Spleen (tissue), 11 donors: ENCODE results near the gene DYDC2. TPM values are rescaled to one million over a fixed set of nuclear protein-coding genes. Genes with fewer than 3 reads are reported as not detected.

ENCODE experiments used
- DNase-seq: peaks from one replicate; pipeline ENCODE4 v3.0.0-alpha.2; 2020
- H3K27ac ChIP-seq, 8 donors: fragments of 200-600 bp; sonication (generic) in 7 of 8; 1 replicate in 4 of 8; 2 replicates in 4 of 8; pipeline versions ENCODE4 v1.5.0 to v1.8.0; 2016 to 2021; ENCODE audit warnings: inconsistent platforms in 4 of 8, mild to moderate bottlenecking in 4 of 8, moderate library complexity in 1 of 8
- H3K27me3 ChIP-seq, 7 donors: fragments of 200-600 bp; sonication (generic) in 6 of 7; replicated peaks in 1 of 7; 1 replicate in 4 of 7; 2 replicates in 3 of 7; pipeline versions ENCODE4 v1.5.0 to v1.8.0; 2016 to 2021; ENCODE audit warnings: inconsistent platforms in 3 of 7, mild to moderate bottlenecking in 1 of 7
- H3K36me3 ChIP-seq, 6 donors: fragments of 200-600 bp; sonication (generic) in 5 of 6; 1 replicate in 4 of 6; 2 replicates in 2 of 6; pipeline versions ENCODE4 v1.5.0 to v1.8.0; 2016 to 2021; ENCODE audit warnings: inconsistent platforms in 2 of 6
- H3K4me1 ChIP-seq, 6 donors: fragments of 200-600 bp; sonication (generic) in 5 of 6; 1 replicate in 3 of 6; 2 replicates in 3 of 6; pipeline versions ENCODE4 v1.5.0 to v1.8.0; 2016 to 2021; ENCODE audit warnings: inconsistent platforms in 3 of 6
- H3K4me3 ChIP-seq, 8 donors: fragments of 200-600 bp; sonication (generic) in 7 of 8; 1 replicate in 4 of 8; 2 replicates in 4 of 8; pipeline versions ENCODE4 v1.5.0 to v1.8.0; 2016 to 2021; ENCODE audit warnings: inconsistent platforms in 4 of 8, mild to moderate bottlenecking in 4 of 8, moderate library complexity in 2 of 8
- H3K9me3 ChIP-seq, 8 donors: fragments of 200-600 bp; sonication (generic) in 7 of 8; 1 replicate in 4 of 8; 2 replicates in 4 of 8; pipeline versions ENCODE4 v1.5.0 to v1.8.0; 2016 to 2021; ENCODE audit warnings: inconsistent platforms in 4 of 8
- POLR2A ChIP-seq, 3 donors: fragments of 450-650 bp; IDR thresholded peaks; one replicate each; pipeline ENCODE4 v1.5.1; 2017; ENCODE audit warnings: antibody characterized with exemption in 3 of 3, mild to moderate bottlenecking in 1 of 3
- POLR2AphosphoS5 ChIP-seq, 3 donors: sonication (generic); formaldehyde crosslinking; IDR thresholded peaks; one replicate each; pipeline ENCODE4 v1.5.1; 2017; ENCODE audit warnings: antibody characterized with exemption in 3 of 3
- WGBS, 5 donors: extraction: QIAGEN DNeasy Blood & Tissue Kit in 3 of 5; methylation state at CpG; one replicate each; pipeline versions ENCODE4 v1.1.5 to v1.1.7; 2013 to 2018; 5-methylcytosine and 5-hydroxymethylcytosine counted together
- intact Hi-C: fragments of 100-400 bp; cut with DNase I; formaldehyde crosslinking; loops from one replicate; pipeline ENCODE4 v1.15.0; 2023; ENCODE audit warnings: low total_unique reads
- polyA plus RNA-seq, 3 donors: library from polyadenylated mRNA; stranded (reverse); fragments of 200-250 nt; gene quantifications; one replicate each; pipeline ENCODE4 v1.2.1, GENCODE V29; 2013
- total RNA-seq, 7 donors: library from RNA; depleted of rRNA in 3 of 7; stranded (reverse); fragments of >200 nt in 3 of 7; fragmentation: NEBNext Ultra II Directional in 4 of 7; extraction: Animal tissue kit (Norgen Biotek cat#: 25700) in 4 of 7; gene quantifications; one replicate each; pipeline versions ENCODE4 v1.1.0 to v1.2.1, GENCODE V29; 2016 to 2021
- TF ChIP-seq, protein P1 (sequence below), 11 experiments: fragments of 200-600 bp in 7 of 11; fragments of 450-650 bp in 4 of 11; sonication (generic) in 4 of 11; IDR thresholded peaks in 8 of 11; conservative IDR thresholded peaks in 3 of 11; 1 replicate in 7 of 11; 2 replicates in 4 of 11; pipeline versions ENCODE4 v1.4.0 to v1.8.0; 2016 to 2021; ENCODE audit warnings: antibody characterized with exemption in 11 of 11, inconsistent platforms in 4 of 11, mild to moderate bottlenecking in 1 of 11
- donor health status: healthy with polysubstance abuse.
- donor health status: DM: no; HTN: no; CAD: no; lungs with moderate emphysema.
- donor health status: DM: no; HTN: no; CAD: no.
- donor health status: Bipolar disorder and iron deficiency.
- donor health status: healthy.
- donor health status: DM: no; HTN: no; CAD: no.
- donor health status: DM: yes; HTN: yes; CAD: no.

Gene DYDC2
- total and polyA plus RNA-seq, 10 donors: not detected

DNA sequence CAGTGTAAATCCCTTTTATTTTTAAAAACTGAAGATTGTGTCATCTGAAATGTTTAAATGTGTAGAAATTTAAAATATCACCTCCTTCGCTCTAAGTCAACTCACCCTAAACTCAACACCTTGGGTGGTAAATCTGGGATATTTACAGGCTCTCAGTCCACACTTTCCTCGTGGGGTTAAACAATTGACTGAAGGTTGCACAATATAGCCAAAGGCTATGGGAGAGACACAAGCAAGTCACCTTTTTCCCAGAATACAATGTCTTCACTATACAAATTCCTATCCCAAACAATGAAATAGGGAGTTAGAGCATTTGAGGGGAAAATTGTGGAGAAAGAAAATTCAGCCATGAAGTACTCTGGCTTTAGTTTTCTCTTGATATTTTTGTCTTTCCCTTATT lies 34.4 kb upstream of the DYDC2 start:
- Histone ChIP-seq H3K9me3 (no peaks in the 10 kb centered on the region), H3K36me3 (no peaks in the 10 kb centered on the region), H3K27ac (no peak overlapping the region), H3K4me3 (no peak overlapping the region), H3K27me3 (peaks cover 0 to 3% (median 0%) of the 10 kb centered on the region in 7 donors), H3K4me1 (no peaks in the 10 kb centered on the region)
- no peak for TF ChIP-seq POLR2A (IDR thresholded peaks at IDR 0.05)
- TF ChIP-seq, protein P1, sequence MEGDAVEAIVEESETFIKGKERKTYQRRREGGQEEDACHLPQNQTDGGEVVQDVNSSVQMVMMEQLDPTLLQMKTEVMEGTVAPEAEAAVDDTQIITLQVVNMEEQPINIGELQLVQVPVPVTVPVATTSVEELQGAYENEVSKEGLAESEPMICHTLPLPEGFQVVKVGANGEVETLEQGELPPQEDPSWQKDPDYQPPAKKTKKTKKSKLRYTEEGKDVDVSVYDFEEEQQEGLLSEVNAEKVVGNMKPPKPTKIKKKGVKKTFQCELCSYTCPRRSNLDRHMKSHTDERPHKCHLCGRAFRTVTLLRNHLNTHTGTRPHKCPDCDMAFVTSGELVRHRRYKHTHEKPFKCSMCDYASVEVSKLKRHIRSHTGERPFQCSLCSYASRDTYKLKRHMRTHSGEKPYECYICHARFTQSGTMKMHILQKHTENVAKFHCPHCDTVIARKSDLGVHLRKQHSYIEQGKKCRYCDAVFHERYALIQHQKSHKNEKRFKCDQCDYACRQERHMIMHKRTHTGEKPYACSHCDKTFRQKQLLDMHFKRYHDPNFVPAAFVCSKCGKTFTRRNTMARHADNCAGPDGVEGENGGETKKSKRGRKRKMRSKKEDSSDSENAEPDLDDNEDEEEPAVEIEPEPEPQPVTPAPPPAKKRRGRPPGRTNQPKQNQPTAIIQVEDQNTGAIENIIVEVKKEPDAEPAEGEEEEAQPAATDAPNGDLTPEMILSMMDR (IDR thresholded peaks at IDR 0.05 in 8 of 11, conservative IDR thresholded peaks at IDR 0.05 in 3 of 11): no peak
- TF ChIP-seq POLR2AphosphoS5 (IDR thresholded peaks at IDR 0.05): no peak
- no peak for DNase-seq
- intact Hi-C loops: no loop called here
- WGBS, 5 donors: 78 to 90% (median 83%) methylated on average over 2 of the region's 2 CpGs

DNA sequence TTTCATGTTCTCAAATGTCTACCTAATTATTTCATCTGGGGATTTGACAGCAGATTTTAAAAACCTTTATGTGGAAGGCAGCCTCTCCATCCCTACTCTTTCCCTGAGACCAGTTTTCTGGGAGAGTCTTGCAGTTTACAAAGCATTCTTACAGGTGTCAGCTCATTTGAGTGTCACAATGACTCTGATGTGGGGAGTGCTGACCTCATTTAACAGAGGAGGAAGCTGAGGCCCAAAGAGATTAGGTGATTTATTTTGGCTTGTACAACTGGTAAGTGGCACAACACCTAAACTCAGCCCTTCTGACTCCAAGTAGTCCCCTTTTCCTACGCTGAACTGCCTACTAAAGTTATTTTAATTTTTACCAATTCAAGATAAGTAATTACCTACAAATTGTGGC lies 33.9 kb upstream of the DYDC2 start:
- WGBS, 5 donors: 43 to 78% (median 59%) methylated on average over 1 of the region's 1 CpG

DNA sequence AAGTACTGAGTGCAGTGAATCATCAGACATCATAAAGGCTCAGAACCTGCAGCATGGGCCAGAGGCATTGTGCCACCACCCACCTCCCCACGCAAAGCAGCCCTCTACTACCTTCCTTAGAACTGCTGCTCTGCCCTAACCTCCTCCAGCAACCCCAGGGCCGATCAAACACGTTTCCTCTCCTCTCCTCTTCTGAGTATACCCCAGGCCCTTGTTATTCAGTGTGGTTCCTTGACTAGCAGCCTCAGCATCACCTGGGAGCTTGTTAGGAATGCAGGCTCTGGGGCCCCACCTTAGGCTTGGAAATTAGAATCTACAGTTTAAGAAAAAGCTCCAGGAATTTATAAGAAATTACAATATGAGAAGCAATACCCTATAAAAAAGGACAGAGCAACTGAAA lies 33.3 kb upstream of the DYDC2 start:
- Histone ChIP-seq H3K4me1 (no peaks in the 10 kb centered on the region), H3K27me3 (peaks cover 0 to 3% (median 0%) of the 10 kb centered on the region in 7 donors), H3K9me3 (no peaks in the 10 kb centered on the region), H3K4me3 (no peak overlapping the region), H3K27ac (no peak overlapping the region), H3K36me3 (no peaks in the 10 kb centered on the region)
- TF ChIP-seq POLR2A (IDR thresholded peaks at IDR 0.05): no peak
- TF ChIP-seq, protein P1 (IDR thresholded peaks at IDR 0.05 in 8 of 11, conservative IDR thresholded peaks at IDR 0.05 in 3 of 11): no peak
- TF ChIP-seq POLR2AphosphoS5 (IDR thresholded peaks at IDR 0.05): no peak
- 49 to 77% (median 69%) methylated on average over 3 of the region's 3 CpGs for WGBS, 5 donors
- DNase-seq: no peak
- intact Hi-C loops: no loop called here

More for the DNA sequence above, 33.9 kb upstream of the DYDC2 start:
- no peaks in the 10 kb centered on the region for H3K36me3 ChIP-seq
- H3K27ac ChIP-seq: no peak overlapping the region
- no peak overlapping the region for H3K4me3 ChIP-seq
- no peak for DNase-seq
- TF ChIP-seq POLR2A (IDR thresholded peaks at IDR 0.05) (no peak), POLR2AphosphoS5 (IDR thresholded peaks at IDR 0.05) (no peak)
- TF ChIP-seq, protein P1 (IDR thresholded peaks at IDR 0.05 in 8 of 11, conservative IDR thresholded peaks at IDR 0.05 in 3 of 11): no peak
- no peaks in the 10 kb centered on the region for H3K4me1 ChIP-seq
- H3K27me3 ChIP-seq: peaks cover 0 to 3% (median 0%) of the 10 kb centered on the region in 7 donors
- H3K9me3 ChIP-seq: no peaks in the 10 kb centered on the region
- intact Hi-C loops: no loop called here

DNA sequence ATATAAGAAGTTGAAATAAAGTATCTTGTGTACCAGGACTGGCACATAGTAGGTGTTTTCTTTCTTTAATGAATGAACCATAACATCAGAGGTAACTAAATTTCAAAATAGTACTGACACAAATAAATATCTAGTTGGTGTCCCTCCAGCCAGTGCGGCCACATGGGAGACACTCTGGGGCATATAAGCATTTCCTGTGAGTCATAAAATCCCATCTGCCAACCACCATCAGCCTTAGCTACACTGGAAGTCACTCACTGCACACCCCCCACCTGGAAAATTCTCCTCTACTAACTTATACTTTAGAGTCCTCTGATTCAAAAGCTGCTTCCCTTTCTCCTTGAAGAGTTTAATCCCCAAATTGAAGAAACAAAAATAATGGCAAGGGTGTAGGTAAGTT lies 32.5 kb upstream of the DYDC2 start:
- Histone ChIP-seq H3K4me3 (no peak overlapping the region), H3K27me3 (peaks cover 0 to 9% (median 0%) of the 10 kb centered on the region in 7 donors), H3K9me3 (no peaks in the 10 kb centered on the region), H3K36me3 (no peaks in the 10 kb centered on the region), H3K27ac (no peak overlapping the region), H3K4me1 (no peaks in the 10 kb centered on the region)
- intact Hi-C loops: no loop called here
- no peak for TF ChIP-seq POLR2A (IDR thresholded peaks at IDR 0.05)
- TF ChIP-seq, protein P1 (IDR thresholded peaks at IDR 0.05 in 8 of 11, conservative IDR thresholded peaks at IDR 0.05 in 3 of 11): no peak
- no peak for TF ChIP-seq POLR2AphosphoS5 (IDR thresholded peaks at IDR 0.05)
- DNase-seq: no peak
- whole genome bisulfite sequencing, 5 donors: 33 to 60% (median 48%) methylated on average over 1 of the region's 1 CpG
